IMR-90 (cell line): ENCODE results near the gene ATP5PD. TPM values are rescaled to one million over a fixed set of nuclear protein-coding genes. Genes with fewer than 3 reads are reported as not detected.

Source experiments
- ATAC-seq: fragments of 200-7000 bp; cut with Tn5 transposase; 2 replicates; pipeline ENCODE4 v1.9.1; 2020; ENCODE audit warnings: low read depth, mild to moderate bottlenecking, moderate library complexity
- BruUV-seq: library from RNA; stranded (reverse); fragments of 400-500 nt; replicated peaks from 2 replicates; lab custom pipeline; 2021; lab: Mats Ljungman, UMichigan
- CTCF ChIA-PET: fragments of 300-600 bp; formaldehyde crosslinking; extraction: SDS; loops from one replicate; lab custom pipeline; 2021; ENCODE audit warnings: antibody characterized with exemption; lab: Yijun Ruan, JAX
- POLR2A ChIA-PET: fragments of 300-600 bp; sonication (Branson Sonifier 250); formaldehyde crosslinking; loops from one replicate; lab custom pipeline; 2022; ENCODE audit warnings: antibody characterized with exemption; ENCODE audit not compliant: unreplicated experiment; lab: Charles Lee
- DNase-seq: peaks from one replicate; pipeline ENCODE4 v3.0.0; 2013
- H2AFZ ChIP-seq: replicated peaks from 2 replicates; pipeline ENCODE3; 2013; ENCODE audit warnings: low read length, mild to moderate bottlenecking; ENCODE audit not compliant: poor library complexity
- H2AK5ac ChIP-seq: 2 replicates; pipeline ENCODE4 v1.6.1; 2013; ENCODE audit warnings: low read depth, low read length, inconsistent platforms
- H2AK9ac ChIP-seq: replicated peaks from 2 replicates; pipeline ENCODE3; 2013; ENCODE audit warnings: mild to moderate bottlenecking, low read depth, low read length, moderate library complexity; ENCODE audit not compliant: poor library complexity
- H2BK120ac ChIP-seq: 2 replicates; pipeline ENCODE4 v1.6.1; 2013; ENCODE audit warnings: low read depth, low read length, inconsistent platforms
- H2BK15ac ChIP-seq: 3 replicates; pipeline ENCODE4 v1.6.1; 2013; ENCODE audit warnings: low read depth, low read length, inconsistent platforms
- H2BK20ac ChIP-seq: 2 replicates; pipeline ENCODE4 v1.6.1; 2013; ENCODE audit warnings: low read depth, mild to moderate bottlenecking, inconsistent platforms, low read length, moderate library complexity
- H2BK5ac ChIP-seq: 2 replicates; pipeline ENCODE4 v1.6.1; 2013; ENCODE audit warnings: mild to moderate bottlenecking, low read depth, low read length, inconsistent platforms; ENCODE audit not compliant: poor library complexity, severe bottlenecking
- H3K14ac ChIP-seq: replicated peaks from 2 replicates; pipeline ENCODE4 v1.6.1; 2013; ENCODE audit warnings: low read depth, low read length, inconsistent platforms
- H3K18ac ChIP-seq: 2 replicates; pipeline ENCODE4 v1.6.1; 2013; ENCODE audit warnings: low read depth, low read length, control low read depth
- H3K23ac ChIP-seq: 2 replicates; pipeline ENCODE4 v1.6.1; 2013; ENCODE audit warnings: low read depth, low read length, inconsistent platforms
- H3K27ac ChIP-seq: 2 replicates; pipeline ENCODE4 v1.5.1; 2013; ENCODE audit warnings: mild to moderate bottlenecking, control low read depth, low read length; ENCODE audit not compliant: insufficient read depth
- H3K27me3 ChIP-seq: 2 replicates; pipeline ENCODE4 v1.6.1; 2013; ENCODE audit warnings: low read length; ENCODE audit not compliant: control insufficient read depth, insufficient read depth
- H3K36me3 ChIP-seq: 2 replicates; pipeline ENCODE4 v1.6.1; 2013; ENCODE audit warnings: low read length, mixed read lengths; ENCODE audit not compliant: control insufficient read depth, insufficient read depth
- H3K4ac ChIP-seq: 2 replicates; pipeline ENCODE4 v1.6.1; 2013; ENCODE audit warnings: low read depth, low read length, inconsistent platforms
- H3K4me1 ChIP-seq: 2 replicates; pipeline ENCODE4 v1.6.1; 2013; ENCODE audit warnings: low read length, mixed read lengths; ENCODE audit not compliant: control insufficient read depth, insufficient read depth
- H3K4me2 ChIP-seq: 2 replicates; pipeline ENCODE4 v1.6.1; 2013; ENCODE audit warnings: low read depth, mild to moderate bottlenecking, control low read depth, low read length, moderate library complexity
- H3K4me3 ChIP-seq: 2 replicates; pipeline ENCODE4 v1.5.1; 2013; ENCODE audit warnings: low read depth, mild to moderate bottlenecking, control low read depth, low read length, moderate library complexity; ENCODE audit not compliant: insufficient read depth
- H3K56ac ChIP-seq: 2 replicates; pipeline ENCODE4 v1.6.1; 2013; ENCODE audit warnings: low read length, inconsistent platforms; ENCODE audit not compliant: insufficient read depth; ENCODE audit errors: extremely low read depth
- H3K79me1 ChIP-seq, 2 experiments: 2 replicates each; pipeline ENCODE4 v1.6.1; 2013; ENCODE audit warnings: low read length in 2 of 2, inconsistent platforms in 1 of 2, low read depth in 1 of 2
- H3K9ac ChIP-seq: 2 replicates; pipeline ENCODE4 v1.6.1; 2013; ENCODE audit warnings: low read depth, low read length, control low read depth
- H3K9me1 ChIP-seq: 2 replicates; pipeline ENCODE4 v1.6.1; 2013; ENCODE audit warnings: low read length, inconsistent platforms; ENCODE audit not compliant: insufficient read depth
- H3K9me3 ChIP-seq: 2 replicates; pipeline ENCODE4 v1.6.1; 2013; ENCODE audit warnings: low read length; ENCODE audit not compliant: control insufficient read depth, insufficient read depth
- H4K20me1 ChIP-seq: 2 replicates; pipeline ENCODE4 v1.6.1; 2013; ENCODE audit warnings: low read length, inconsistent platforms; ENCODE audit not compliant: insufficient read depth
- H4K5ac ChIP-seq: 2 replicates; pipeline ENCODE4 v1.6.1; 2013; ENCODE audit warnings: mild to moderate bottlenecking, low read depth, low read length, control low read depth
- H4K8ac ChIP-seq, 2 experiments: 2 replicates each; pipeline ENCODE4 v1.6.1; 2013; ENCODE audit warnings: low read depth in 2 of 2, low read length in 2 of 2, control low read depth in 1 of 2, inconsistent platforms in 1 of 2
- H4K91ac ChIP-seq: 2 replicates; pipeline ENCODE4 v1.6.1; 2013; ENCODE audit warnings: low read depth, low read length, inconsistent platforms; ENCODE audit not compliant: insufficient read depth
- BHLHE40 ChIP-seq: fragments of 150-350 bp; IDR thresholded peaks from 2 replicates; pipeline ENCODE4 v1.6.1; 2016; ENCODE audit warnings: mild to moderate bottlenecking, low read depth, low read length
- CHD1 ChIP-seq: IDR thresholded peaks from 2 replicates; pipeline ENCODE4 v1.6.1; 2012; ENCODE audit warnings: low read depth, low read length, improper control_type of control experiment
- FOS ChIP-seq: fragments of 150-350 bp; IDR thresholded peaks from 2 replicates; pipeline ENCODE4 v1.6.1; 2016; ENCODE audit warnings: low read depth, low read length
- MAFK ChIP-seq: IDR thresholded peaks from 2 replicates; pipeline ENCODE4 v1.6.1; 2012; ENCODE audit warnings: low read depth, low read length, improper control_type of control experiment
- MXI1 ChIP-seq: IDR thresholded peaks from 2 replicates; pipeline ENCODE4 v1.6.1; 2012; ENCODE audit warnings: low read depth, mild to moderate bottlenecking, low read length, moderate library complexity, borderline replicate concordance
- NFE2L2 ChIP-seq: fragments of 150-350 bp; IDR thresholded peaks from 2 replicates; pipeline ENCODE4 v1.6.1; 2016; ENCODE audit warnings: low read depth, mild to moderate bottlenecking, low read length
- POLR2A ChIP-seq: IDR thresholded peaks from 2 replicates; pipeline ENCODE4 v1.6.1; 2012; ENCODE audit warnings: mild to moderate bottlenecking, low read depth, low read length
- SMC3 ChIP-seq: fragments of 150-350 bp; IDR thresholded peaks from 2 replicates; pipeline ENCODE4 v1.6.1; 2016; ENCODE audit warnings: low read depth, mild to moderate bottlenecking, antibody characterized with exemption, low read length, moderate library complexity
- WGBS, 2 experiments: methylation state at CpG; one replicate each; pipeline versions ENCODE4 v1.1.5 to v1.1.7; 2013; ENCODE audit warnings: missing lambda C conversion rate in 2 of 2; ENCODE audit not compliant: insufficient read length in 1 of 2; ENCODE audit errors: extremely low coverage in 2 of 2; 5-methylcytosine and 5-hydroxymethylcytosine counted together
- dilution Hi-C: fragments of 300-500 bp; cut with HindIII; formaldehyde crosslinking; loops from one replicate; pipeline ENCODE4 v1.14.3; 2018; ENCODE audit warnings: low sequenced_read_pairs; ENCODE audit not compliant: unreplicated experiment
- in situ Hi-C: fragments of 300-500 bp; cut with MboI; formaldehyde crosslinking; loops from 3 replicates; pipeline ENCODE4 v1.14.3; 2019; ENCODE audit warnings: low sequenced_read_pairs, inconsistent platforms, mixed read lengths
- intact Hi-C: fragments of 100-400 bp; cut with micrococcal nuclease; formaldehyde crosslinking; loops from 2 replicates; pipeline ENCODE4 v1.10.0; 2022
- polyA plus RNA-seq, 3 experiments: library from polyadenylated mRNA; depleted of rRNA; stranded (reverse); fragments of >200 nt; gene quantifications; 2 replicates each; pipeline ENCODE4 v1.2.3, GENCODE V29; 2012; ENCODE audit warnings: low replicate concordance in 1 of 3
- total RNA-seq: library from RNA; depleted of rRNA; stranded (reverse); fragments of >200 nt; gene quantifications from 2 replicates; pipeline ENCODE4 v1.2.3, GENCODE V29; 2012
- TF ChIP-seq, protein P1 (sequence below): fragments of 150-350 bp; IDR thresholded peaks from 2 replicates; pipeline ENCODE4 v1.6.1; 2016; ENCODE audit warnings: low read depth, mild to moderate bottlenecking, low read length, moderate library complexity, borderline replicate concordance
- TF ChIP-seq, protein P2 (sequence below): conservative IDR thresholded peaks from 2 replicates; pipeline ENCODE4 v1.5.1; 2012; ENCODE audit warnings: mild to moderate bottlenecking, low read depth, low read length, improper control_type of control experiment

The ATP5PD gene
- total and polyA plus RNA-seq, 2 of the 4 experiments (the other 2 are of a cell fraction) = 373 to 425 TPM

DNA sequence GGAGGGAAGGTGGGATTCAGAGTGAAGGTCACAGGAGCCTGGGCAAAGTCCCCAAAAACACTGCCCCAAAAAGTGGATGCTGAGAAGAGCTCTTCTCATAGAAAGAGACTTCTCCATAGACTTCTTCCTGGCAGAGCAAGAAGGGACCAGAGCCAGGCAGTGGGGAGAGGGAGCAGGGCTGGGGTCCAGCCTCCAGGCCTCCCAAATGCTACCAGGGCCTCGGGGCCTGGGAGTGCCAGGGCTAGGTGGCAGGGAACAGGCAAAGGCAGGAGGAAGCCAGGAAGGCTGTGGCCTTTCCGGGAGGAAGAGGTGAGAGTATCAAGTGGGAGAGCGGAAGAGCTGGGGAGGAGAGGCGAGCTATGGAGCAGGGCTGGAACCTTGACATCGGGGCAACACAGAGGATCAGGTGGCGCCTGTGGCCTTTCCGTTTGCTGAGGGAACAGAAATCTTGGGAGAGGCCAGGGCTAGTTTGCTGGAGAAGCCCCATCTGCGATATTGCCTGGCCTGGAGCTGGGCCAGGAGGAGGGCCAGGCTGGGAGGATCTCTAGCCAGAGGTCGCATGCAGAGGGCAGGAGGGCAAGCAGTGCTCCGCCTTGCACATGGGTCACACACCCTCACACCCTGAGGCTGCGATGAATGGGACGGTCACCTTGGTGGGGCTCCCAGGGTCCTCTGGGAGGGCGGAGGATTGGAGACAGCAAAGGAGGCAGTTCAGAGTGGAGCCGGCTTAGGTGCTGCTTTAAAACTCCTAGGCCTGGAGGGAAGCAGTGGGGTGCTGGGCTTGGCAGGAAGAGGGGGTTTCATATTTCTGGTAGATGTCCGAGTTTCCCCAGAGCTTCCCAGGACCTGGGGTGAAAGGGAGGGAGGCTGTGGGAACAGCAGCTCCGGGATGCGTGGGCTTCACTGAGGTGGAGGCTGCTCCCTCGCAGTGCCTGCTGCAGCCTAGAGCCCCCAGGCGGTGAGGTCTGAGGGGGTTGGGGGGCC is 44.4 kb upstream of the ATP5PD start:
- Histone ChIP-seq H4K5ac (no peak overlapping the region; the same call in 1 of the 2 replicates), H2AFZ (peak overlapping the region; percentile 81), H3K14ac (0 out of 2 replicates have a peak overlapping the region, but pooled peaks have one; percentile 19), H2BK5ac (no peak overlapping the region), H4K91ac (peak overlapping the region; percentile 11), H4K8ac (no peak overlapping the region), H3K27ac (no peak overlapping the region), H2BK15ac (no peak overlapping the region), H2AK9ac (peak overlapping the region; percentile 93), H3K4me2 (no peak overlapping the region; the same call in 1 of the 2 replicates), H3K4me3 (no peak overlapping the region), H2AK5ac (peak overlapping the region; percentile 86), H3K9me3 (no peaks in the 10 kb centered on the region), H3K56ac (no peak overlapping the region), H3K36me3 (no peaks in the 10 kb centered on the region), H3K9ac (no peak overlapping the region), H3K4ac (no peak overlapping the region), H3K18ac (no peak overlapping the region; the same call in 1 of the 2 replicates), H2BK120ac (no peak overlapping the region), H2BK20ac (no peak overlapping the region), H3K79me1 (peaks cover 0 to 34% of the 10 kb centered on the region in 2 experiments; a peak in 3 of 4 replicates), H3K9me1 (peaks cover 22% of the 10 kb centered on the region), H4K20me1 (no peaks in the 10 kb centered on the region; the same call in 1 of the 2 replicates), H3K23ac (no peak overlapping the region), H3K4me1 (peaks cover 26% of the 10 kb centered on the region), H3K27me3 (no peaks in the 10 kb centered on the region)
- POLR2A ChIA-PET = no interaction called here
- 46% methylated on average over 5 of the region's 19 CpGs; no CpG with 5 or more reads in 1 of the 2 experiments for WGBS, 2 experiments
- dilution Hi-C loops (no loop called here), in situ Hi-C loops (no loop called here), intact Hi-C loops (no loop called here)
- BruUV-seq = no TSS peak
- TF ChIP-seq, protein P1, sequence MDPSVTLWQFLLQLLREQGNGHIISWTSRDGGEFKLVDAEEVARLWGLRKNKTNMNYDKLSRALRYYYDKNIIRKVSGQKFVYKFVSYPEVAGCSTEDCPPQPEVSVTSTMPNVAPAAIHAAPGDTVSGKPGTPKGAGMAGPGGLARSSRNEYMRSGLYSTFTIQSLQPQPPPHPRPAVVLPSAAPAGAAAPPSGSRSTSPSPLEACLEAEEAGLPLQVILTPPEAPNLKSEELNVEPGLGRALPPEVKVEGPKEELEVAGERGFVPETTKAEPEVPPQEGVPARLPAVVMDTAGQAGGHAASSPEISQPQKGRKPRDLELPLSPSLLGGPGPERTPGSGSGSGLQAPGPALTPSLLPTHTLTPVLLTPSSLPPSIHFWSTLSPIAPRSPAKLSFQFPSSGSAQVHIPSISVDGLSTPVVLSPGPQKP = no peak
- TF ChIP-seq POLR2A (no peak), BHLHE40 (no peak), MXI1 (no peak), NFE2L2 (no peak), FOS (no peak), CHD1 (no peak), SMC3 (no peak), MAFK (no peak)
- TF ChIP-seq, protein P2, sequence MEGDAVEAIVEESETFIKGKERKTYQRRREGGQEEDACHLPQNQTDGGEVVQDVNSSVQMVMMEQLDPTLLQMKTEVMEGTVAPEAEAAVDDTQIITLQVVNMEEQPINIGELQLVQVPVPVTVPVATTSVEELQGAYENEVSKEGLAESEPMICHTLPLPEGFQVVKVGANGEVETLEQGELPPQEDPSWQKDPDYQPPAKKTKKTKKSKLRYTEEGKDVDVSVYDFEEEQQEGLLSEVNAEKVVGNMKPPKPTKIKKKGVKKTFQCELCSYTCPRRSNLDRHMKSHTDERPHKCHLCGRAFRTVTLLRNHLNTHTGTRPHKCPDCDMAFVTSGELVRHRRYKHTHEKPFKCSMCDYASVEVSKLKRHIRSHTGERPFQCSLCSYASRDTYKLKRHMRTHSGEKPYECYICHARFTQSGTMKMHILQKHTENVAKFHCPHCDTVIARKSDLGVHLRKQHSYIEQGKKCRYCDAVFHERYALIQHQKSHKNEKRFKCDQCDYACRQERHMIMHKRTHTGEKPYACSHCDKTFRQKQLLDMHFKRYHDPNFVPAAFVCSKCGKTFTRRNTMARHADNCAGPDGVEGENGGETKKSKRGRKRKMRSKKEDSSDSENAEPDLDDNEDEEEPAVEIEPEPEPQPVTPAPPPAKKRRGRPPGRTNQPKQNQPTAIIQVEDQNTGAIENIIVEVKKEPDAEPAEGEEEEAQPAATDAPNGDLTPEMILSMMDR = no peak
- DNase-seq (no peak), ATAC-seq (no peak)
- CTCF ChIA-PET = interaction anchor here (1.4 kb wide), 1 partner anchor 14 kb away, joined by 7 read pairs; no protein-coding TSS in a partner anchor
